Adrenal gland (tissue), 5 donors: ENCODE data around the gene CMTM4.

Source experiments
- CTCF ChIP-seq, 6 experiments: fragments of 450-650 bp in 4 of 6; fragments of 200-600 bp in 2 of 6; sonication (generic) in 1 of 6; IDR thresholded peaks; 1 replicate in 5 of 6; 2 replicates in 1 of 6; pipeline versions ENCODE4 v1.5.1 to v1.8.0; 2016 to 2021; ENCODE audit warnings: antibody characterized with exemption in 6 of 6, mild to moderate bottlenecking in 2 of 6, moderate library complexity in 1 of 6
- POLR2A ChIP-seq, 2 donors: fragments of 450-650 bp; IDR thresholded peaks; one replicate each; pipeline ENCODE4 v1.6.1; 2017; ENCODE audit warnings: antibody characterized with exemption in 2 of 2, mild to moderate bottlenecking in 2 of 2, moderate library complexity in 1 of 2
- donor health status: DM: no; HTN: no; CAD: no.

- TF ChIP-seq CTCF (IDR thresholded peaks at IDR 0.05): no peak
- no peak for TF ChIP-seq POLR2A (IDR thresholded peaks at IDR 0.05)
Measured at GRCh38 chr16:66712512-66712911, 16.0 kb upstream of the CMTM4 start.
